CD8-positive, alpha-beta memory T cell (primary cell): Measurements from ENCODE around the gene SLITRK2. TPM values are rescaled to one million over a fixed set of nuclear protein-coding genes. Genes with fewer than 3 reads are reported as not detected.
A peak's percentile ranks its signal among the peaks of the same experiment; 100 is the strongest.

Source experiments
- CTCF ChIA-PET: fragments of 350-600 bp; sonication (Branson Sonifier 250); formaldehyde crosslinking; loops from one replicate; lab custom pipeline; 2021; ENCODE audit warnings: antibody characterized with exemption; lab: Charles Lee
- POLR2A ChIA-PET: fragments of 350-600 bp; sonication (Branson Sonifier 250); formaldehyde crosslinking; loops from one replicate; lab custom pipeline; 2021; ENCODE audit warnings: antibody characterized with exemption; lab: Charles Lee
- DNase-seq, 5 donors: peaks; one replicate each; pipeline versions ENCODE4 v3.0.0 to v3.0.0-alpha.2; 2020 to 2022; ENCODE audit warnings: mixed read lengths in 1 of 5
- H3K27ac ChIP-seq: one replicate; pipeline ENCODE4 v1.7.0; 2013; ENCODE audit warnings: low read depth, mild to moderate bottlenecking, low read length, moderate library complexity
- H3K27me3 ChIP-seq: 2 replicates; pipeline ENCODE4 v1.7.0; 2013; ENCODE audit warnings: low read length, mild to moderate bottlenecking; ENCODE audit not compliant: insufficient read depth, poor library complexity, severe bottlenecking
- H3K36me3 ChIP-seq: 2 replicates; pipeline ENCODE4 v1.7.0; 2013; ENCODE audit warnings: mild to moderate bottlenecking, low read length, moderate library complexity; ENCODE audit not compliant: insufficient read depth
- H3K4me1 ChIP-seq: 2 replicates; pipeline ENCODE4 v1.7.0; 2013; ENCODE audit warnings: mild to moderate bottlenecking, low read length, moderate library complexity; ENCODE audit not compliant: insufficient read depth
- H3K4me3 ChIP-seq: 2 replicates; pipeline ENCODE4 v1.7.0; 2013; ENCODE audit warnings: mild to moderate bottlenecking, low read length
- H3K9me3 ChIP-seq: 2 replicates; pipeline ENCODE4 v1.7.0; 2013; ENCODE audit warnings: mild to moderate bottlenecking, low read length
- H3K27ac Mint-ChIP-seq, 8 donors: one replicate each; pipeline ENCODE4 v1.8.0; 2020 to 2021; ENCODE audit warnings: mixed read lengths in 8 of 8, mild to moderate bottlenecking in 6 of 8, inconsistent platforms in 3 of 8, moderate library complexity in 3 of 8
- H3K27me3 Mint-ChIP-seq, 2 donors: one replicate each; pipeline ENCODE4 v1.8.0; 2020 to 2021; ENCODE audit warnings: mixed read lengths in 2 of 2, mild to moderate bottlenecking in 1 of 2, moderate library complexity in 1 of 2
- H3K36me3 Mint-ChIP-seq, 3 donors: one replicate each; pipeline ENCODE4 v1.8.0; 2020 to 2021; ENCODE audit warnings: mixed read lengths in 3 of 3, inconsistent platforms in 1 of 3, mild to moderate bottlenecking in 1 of 3
- H3K4me1 Mint-ChIP-seq, 3 donors: one replicate each; pipeline ENCODE4 v1.8.0; 2020 to 2021; ENCODE audit warnings: mixed read lengths in 3 of 3, inconsistent platforms in 1 of 3, mild to moderate bottlenecking in 1 of 3
- H3K4me3 Mint-ChIP-seq, 7 donors: one replicate each; pipeline ENCODE4 v1.8.0; 2020 to 2021; ENCODE audit warnings: mixed read lengths in 7 of 7, mild to moderate bottlenecking in 6 of 7, moderate library complexity in 4 of 7, inconsistent platforms in 2 of 7
- H3K9me3 Mint-ChIP-seq, 5 donors: one replicate each; pipeline ENCODE4 v1.8.0; 2020 to 2022; ENCODE audit warnings: mixed read lengths in 5 of 5, mild to moderate bottlenecking in 3 of 5, moderate library complexity in 2 of 5, inconsistent platforms in 1 of 5
- polyA plus RNA-seq: library from polyadenylated mRNA; unstranded; fragments of 300-500 nt; fragmentation: Illumina TruSeq; gene quantifications from one replicate; pipeline ENCODE4 v1.2.3, GENCODE V29; 2021
- total RNA-seq, 2 experiments: library from RNA; stranded (reverse); gene quantifications; one replicate each; pipeline ENCODE4 v1.2.3, GENCODE V29; 2021

SLITRK2 gene
- total RNA-seq (not detected), polyA plus RNA-seq (not detected)

- Histone ChIP-seq H3K27me3 (no peaks in the 10 kb centered on the region), H3K9me3 (no peaks in the 10 kb centered on the region), H3K4me1 (no peaks in the 10 kb centered on the region), H3K27ac (no peak within 1 kb of the TSS), H3K4me3 (no peak within 1 kb of the TSS), H3K36me3 (no peaks in the 10 kb centered on the region)
- Mint-ChIP-seq H3K9me3 (peaks cover 0 to 3% (median 0%) of the 10 kb centered on the region in 5 donors), H3K36me3 (no peaks in the 10 kb centered on the region), H3K4me3 (no peak within 1 kb of the TSS), H3K4me1 (peaks cover 0 to 2% (median 0%) of the 10 kb centered on the region in 3 donors), H3K27ac (peak within 1 kb of the TSS in 1 of 8 donors; percentile 42), H3K27me3 (peaks cover 16 to 17% of the 10 kb centered on the region in 2 donors)
- POLR2A ChIA-PET, result no interaction called here
- CTCF ChIA-PET, result no interaction called here
- DNase-seq, result no peak
These were observed at the start of gene SLITRK2 for GRCh38 chrX:145817331-145818185. SLITRK2 (plus strand) TSS chrX:145817829; CDS start chrX:145822426, 4,597 bp downstream.

- Mint-ChIP-seq H3K36me3 (no peaks in the 10 kb centered on the region), H3K27ac (no peak overlapping the region), H3K4me1 (no peaks in the 10 kb centered on the region), H3K4me3 (no peak overlapping the region), H3K9me3 (peaks cover 0 to 3% (median 2%) of the 10 kb centered on the region in 5 donors), H3K27me3 (no peaks in the 10 kb centered on the region)
- Histone ChIP-seq H3K9me3 (no peaks in the 10 kb centered on the region), H3K4me1 (no peaks in the 10 kb centered on the region), H3K36me3 (no peaks in the 10 kb centered on the region), H3K27me3 (no peaks in the 10 kb centered on the region), H3K27ac (no peak overlapping the region), H3K4me3 (no peak overlapping the region)
- DNase-seq, result no peak
- CTCF ChIA-PET, result no interaction called here
- POLR2A ChIA-PET, result no interaction called here
These were observed 44.6 kb upstream of the SLITRK2 start for GRCh38 chrX:145773006-145773405.

- no peaks in the 10 kb centered on the region for H3K9me3 ChIP-seq
- no peak overlapping the region for H3K4me3 ChIP-seq
- ChIA-PET POLR2A (no interaction called here), CTCF (no interaction called here)
- DNase-seq, result no peak
- H3K36me3 ChIP-seq, result no peaks in the 10 kb centered on the region
- no peak overlapping the region for H3K27ac ChIP-seq
- no peaks in the 10 kb centered on the region for H3K27me3 ChIP-seq
- H3K4me1 ChIP-seq, result no peaks in the 10 kb centered on the region
- Mint-ChIP-seq H3K9me3 (peaks cover 0 to 4% (median 0%) of the 10 kb centered on the region in 5 donors), H3K4me1 (no peaks in the 10 kb centered on the region), H3K27ac (no peak overlapping the region), H3K27me3 (peaks cover 0 to 1% of the 10 kb centered on the region in 2 donors), H3K4me3 (no peak overlapping the region), H3K36me3 (no peaks in the 10 kb centered on the region)
These were observed 25.3 kb upstream of the SLITRK2 start for GRCh38 chrX:145792281-145792680.

GRCh38 chrX:145803508-145803907 lies 14.1 kb upstream of the SLITRK2 start:
- Mint-ChIP-seq H3K9me3 (peaks cover 0 to 5% (median 2%) of the 10 kb centered on the region in 5 donors), H3K27ac (no peak overlapping the region), H3K4me1 (no peaks in the 10 kb centered on the region), H3K27me3 (no peaks in the 10 kb centered on the region), H3K4me3 (no peak overlapping the region), H3K36me3 (no peaks in the 10 kb centered on the region)
- ChIA-PET POLR2A (no interaction called here), CTCF (no interaction called here)
- Histone ChIP-seq H3K27me3 (no peaks in the 10 kb centered on the region), H3K4me1 (no peaks in the 10 kb centered on the region), H3K9me3 (no peaks in the 10 kb centered on the region), H3K4me3 (no peak overlapping the region), H3K27ac (no peak overlapping the region), H3K36me3 (no peaks in the 10 kb centered on the region)
- no peak for DNase-seq

- no peak overlapping the region for H3K4me3 ChIP-seq
- no peaks in the 10 kb centered on the region for H3K36me3 ChIP-seq
- ChIA-PET POLR2A (no interaction called here), CTCF (no interaction called here)
- no peak for DNase-seq
- no peak overlapping the region for H3K27ac ChIP-seq
- H3K9me3 ChIP-seq, result no peaks in the 10 kb centered on the region
- no peak overlapping the region for H3K27ac Mint-ChIP-seq
- no peaks in the 10 kb centered on the region for H3K27me3 ChIP-seq
- peaks cover 0 to 3% (median 0%) of the 10 kb centered on the region in 5 donors for H3K9me3 Mint-ChIP-seq
- peaks cover 3 to 6% of the 10 kb centered on the region in 2 donors for H3K27me3 Mint-ChIP-seq
- H3K36me3 Mint-ChIP-seq, result no peaks in the 10 kb centered on the region
- peaks cover 0 to 2% (median 0%) of the 10 kb centered on the region in 3 donors for H3K4me1 Mint-ChIP-seq
- no peak overlapping the region for H3K4me3 Mint-ChIP-seq
- no peaks in the 10 kb centered on the region for H3K4me1 ChIP-seq
These were observed 4.5 kb upstream of the SLITRK2 start for GRCh38 chrX:145813081-145813480.

GRCh38 chrX:145816601-145817315 lies 871 bp upstream of the SLITRK2 start:
- DNase-seq, result no peak
- Mint-ChIP-seq H3K9me3 (peaks cover 0 to 2% (median 0%) of the 10 kb centered on the region in 5 donors), H3K4me3 (no peak overlapping the region), H3K27me3 (peaks cover 16 to 17% of the 10 kb centered on the region in 2 donors), H3K27ac (peak overlapping the region in 1 of 8 donors; percentile 42), H3K36me3 (no peaks in the 10 kb centered on the region), H3K4me1 (peaks cover 0 to 2% (median 0%) of the 10 kb centered on the region in 3 donors)
- ChIA-PET POLR2A (no interaction called here), CTCF (no interaction called here)
- no peaks in the 10 kb centered on the region for H3K36me3 ChIP-seq
- H3K4me3 ChIP-seq, result no peak overlapping the region
- H3K27ac ChIP-seq, result no peak overlapping the region
- no peaks in the 10 kb centered on the region for H3K27me3 ChIP-seq
- H3K9me3 ChIP-seq, result no peaks in the 10 kb centered on the region
- no peaks in the 10 kb centered on the region for H3K4me1 ChIP-seq

GRCh38 chrX:145818186-145819113 lies 821 bp downstream of the SLITRK2 start:
- peaks cover 0 to 2% (median 0%) of the 10 kb centered on the region in 3 donors for H3K4me1 Mint-ChIP-seq
- Histone ChIP-seq H3K4me1 (no peaks in the 10 kb centered on the region), H3K9me3 (no peaks in the 10 kb centered on the region), H3K36me3 (no peaks in the 10 kb centered on the region), H3K27me3 (no peaks in the 10 kb centered on the region), H3K4me3 (no peak overlapping the region), H3K27ac (no peak overlapping the region)
- ChIA-PET CTCF (no interaction called here), POLR2A (no interaction called here)
- no peaks in the 10 kb centered on the region for H3K36me3 Mint-ChIP-seq
- DNase-seq, result no peak
- peaks cover 0 to 3% (median 0%) of the 10 kb centered on the region in 5 donors for H3K9me3 Mint-ChIP-seq
- no peak overlapping the region for H3K4me3 Mint-ChIP-seq
- H3K27ac Mint-ChIP-seq, result no peak overlapping the region
- peaks cover 19 to 20% of the 10 kb centered on the region in 2 donors for H3K27me3 Mint-ChIP-seq
